ENCODE data around the gene ZNF423.
"Not testable (repeated sequence)": the region's sequence is repeated elsewhere in the genome, so short reads cannot be mapped to it uniquely, and the experiment has no call there.

Gene ZNF423

GRCh38 chr16:49855822-49856671 lies at the start of gene ZNF423:
Gene ZNF423, minus strand, starts transcription at chr16:49856112. Its CDS starts 338 bp downstream, at chr16:49855774.
- peak; percentile 46 for DNase-seq

GRCh38 chr16:49904348-49905062 lies 48.6 kb upstream of the ZNF423 start:
- DNase-seq = no peak

GRCh38 chr16:49902908-49903307 lies 47.0 kb upstream of the ZNF423 start:
- no peak for DNase-seq

GRCh38 chr16:49901711-49902110 lies 45.8 kb upstream of the ZNF423 start:
- no peak for DNase-seq

GRCh38 chr16:49900875-49901274 lies 45.0 kb upstream of the ZNF423 start:
- no peak for DNase-seq

- no peak for DNase-seq
These were observed 44.2 kb upstream of the ZNF423 start for GRCh38 chr16:49899991-49900695.

GRCh38 chr16:49896447-49896964 lies 40.6 kb upstream of the ZNF423 start:
- no peak for DNase-seq

- no peak for DNase-seq
These were observed 35.0 kb upstream of the ZNF423 start for GRCh38 chr16:49890876-49891275.

- no peak for DNase-seq
These were observed 33.9 kb upstream of the ZNF423 start for GRCh38 chr16:49889725-49890397.

- DNase-seq = no peak
These were observed 30.7 kb upstream of the ZNF423 start for GRCh38 chr16:49886554-49887094.

- DNase-seq = no peak
These were observed 28.4 kb upstream of the ZNF423 start for GRCh38 chr16:49884033-49885015.

GRCh38 chr16:49883076-49884014 lies 27.4 kb upstream of the ZNF423 start:
- no peak for DNase-seq

GRCh38 chr16:49881890-49882289 lies 26.0 kb upstream of the ZNF423 start:
- DNase-seq = no peak

- not testable (repeated sequence) for DNase-seq
These were observed 22.6 kb upstream of the ZNF423 start for GRCh38 chr16:49878540-49878939.

- no peak for DNase-seq
These were observed 20.8 kb upstream of the ZNF423 start for GRCh38 chr16:49876716-49877129.

GRCh38 chr16:49875806-49876715 lies 20.1 kb upstream of the ZNF423 start:
- no peak for DNase-seq

GRCh38 chr16:49874613-49875237 lies 18.8 kb upstream of the ZNF423 start:
- DNase-seq = no peak

- DNase-seq = not testable (repeated sequence)
These were observed 15.9 kb upstream of the ZNF423 start for GRCh38 chr16:49871824-49872223.

Measured in NCI-H2171 (cell line).